ENCODE results near the gene PTPRT. TPM values are rescaled to one million over a fixed set of nuclear protein-coding genes. Genes with fewer than 3 reads are reported as not detected.

Gene PTPRT
- polyA plus RNA-seq, 2 of the 4 experiments (the other 2 are of a cell fraction): not detected

- TF ChIP-seq, protein P1, sequence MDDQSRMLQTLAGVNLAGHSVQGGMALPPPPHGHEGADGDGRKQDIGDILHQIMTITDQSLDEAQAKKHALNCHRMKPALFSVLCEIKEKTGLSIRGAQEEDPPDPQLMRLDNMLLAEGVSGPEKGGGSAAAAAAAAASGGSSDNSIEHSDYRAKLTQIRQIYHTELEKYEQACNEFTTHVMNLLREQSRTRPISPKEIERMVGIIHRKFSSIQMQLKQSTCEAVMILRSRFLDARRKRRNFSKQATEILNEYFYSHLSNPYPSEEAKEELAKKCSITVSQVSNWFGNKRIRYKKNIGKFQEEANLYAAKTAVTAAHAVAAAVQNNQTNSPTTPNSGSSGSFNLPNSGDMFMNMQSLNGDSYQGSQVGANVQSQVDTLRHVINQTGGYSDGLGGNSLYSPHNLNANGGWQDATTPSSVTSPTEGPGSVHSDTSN (IDR thresholded peaks at IDR 0.05): no peak
- TF ChIP-seq JUN (IDR thresholded peaks at IDR 0.05) (no peak), MAX (IDR thresholded peaks at IDR 0.05) (no peak), CTCF (IDR thresholded peaks at IDR 0.05) (no peak)
- TF ChIP-seq, protein P2, sequence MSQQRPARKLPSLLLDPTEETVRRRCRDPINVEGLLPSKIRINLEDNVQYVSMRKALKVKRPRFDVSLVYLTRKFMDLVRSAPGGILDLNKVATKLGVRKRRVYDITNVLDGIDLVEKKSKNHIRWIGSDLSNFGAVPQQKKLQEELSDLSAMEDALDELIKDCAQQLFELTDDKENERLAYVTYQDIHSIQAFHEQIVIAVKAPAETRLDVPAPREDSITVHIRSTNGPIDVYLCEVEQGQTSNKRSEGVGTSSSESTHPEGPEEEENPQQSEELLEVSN (IDR thresholded peaks at IDR 0.05; ENCODE audit: borderline replicate concordance, low read depth): no peak
These were observed 830.1 kb downstream of the PTPRT start (continued) for GRCh38 chr20:42359617-42360016.

DNA sequence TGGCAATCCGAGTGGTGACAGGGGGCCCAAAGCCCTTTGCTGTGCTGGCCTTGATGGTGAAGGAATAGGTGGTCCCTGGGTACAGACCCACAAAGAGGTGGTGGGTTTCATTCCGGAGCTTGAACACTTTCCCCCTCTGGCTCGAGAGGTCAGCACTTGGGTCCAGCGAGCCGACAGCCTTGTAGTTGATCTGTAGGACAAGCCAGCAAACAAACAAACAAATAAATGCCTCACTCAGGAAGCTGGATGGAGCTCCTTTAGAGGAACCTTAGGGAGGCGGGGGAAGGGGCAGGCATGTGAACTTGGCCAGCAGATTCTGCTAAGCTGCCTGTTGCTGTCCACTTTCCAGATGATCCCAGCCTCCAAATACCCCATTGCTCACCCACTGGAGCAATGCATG is 837.6 kb downstream of the PTPRT start:
- Histone ChIP-seq H3K27ac (no peak overlapping the region), H3K4me1 (no peaks in the 10 kb centered on the region), H3K9me3 (no peaks in the 10 kb centered on the region), H3K4me3 (no peak overlapping the region), H3K4me2 (no peak overlapping the region)
- POLR2A ChIA-PET: no interaction called here
- FAIRE-seq: no peak
- no peak for TF ChIP-seq FOSL2 (IDR thresholded peaks at IDR 0.05)
- no peak for TF ChIP-seq FOSL2 (CRISPR knock-in tag; IDR thresholded peaks at IDR 0.05)
- TF ChIP-seq MYC (IDR thresholded peaks at IDR 0.05; ENCODE audit: borderline replicate concordance, low read length): no peak
- no peak for TF ChIP-seq CBX2 (IDR thresholded peaks at IDR 0.05; ENCODE audit: borderline replicate concordance, low read depth)
- no peak for TF ChIP-seq TP53 (CRISPR knock-in tag; IDR thresholded peaks at IDR 0.05)
- TF ChIP-seq ZNF302 (CRISPR knock-in tag; IDR thresholded peaks at IDR 0.05): no peak
- TF ChIP-seq, protein P1 (IDR thresholded peaks at IDR 0.05): no peak
- no peak for TF ChIP-seq JUN (IDR thresholded peaks at IDR 0.05)
- no peak for TF ChIP-seq TFCP2L1 (CRISPR knock-in tag; IDR thresholded peaks at IDR 0.05)
- no peak for TF ChIP-seq EHF (CRISPR knock-in tag; IDR thresholded peaks at IDR 0.05)
- TF ChIP-seq SREBF2 (IDR thresholded peaks at IDR 0.05): no peak
- TF ChIP-seq FOSB (CRISPR knock-in tag; IDR thresholded peaks at IDR 0.05): no peak
- TF ChIP-seq CTCF (IDR thresholded peaks at IDR 0.05): no peak
- no peak for TF ChIP-seq CEBPB (IDR thresholded peaks at IDR 0.05)
- no peak for TF ChIP-seq ELK1 (IDR thresholded peaks at IDR 0.05; ENCODE audit: low read depth, low read length)
- TF ChIP-seq RAD21 (conservative IDR thresholded peaks at IDR 0.05 in 1 of 2, IDR thresholded peaks at IDR 0.05 in 1 of 2): no peak
- TF ChIP-seq SMC3 (IDR thresholded peaks at IDR 0.05): no peak
- TF ChIP-seq MAX (IDR thresholded peaks at IDR 0.05): no peak
- TF ChIP-seq REST (IDR thresholded peaks at IDR 0.05): no peak
- CTCF ChIA-PET: no interaction called here
- ATAC-seq: no peak
- no peak for DNase-seq (ENCODE audit: low read depth in 1 of 2, low spot score in 1 of 2)
- WGBS (ENCODE audit: missing lambda C conversion rate): 3% methylated on average over 6 of the region's 6 CpGs

Measured in A549 (cell line).